Stimulated activated CD4-positive, alpha-beta T cell treated with anti-CD3 and anti-CD28 coated beads, Interleukin-1b, Interleukin-23, amount 100 ng/mL, for 4 hours (primary cell): ENCODE measurements around the gene DOLPP1.
"Not testable (repeated sequence)": the region's sequence is repeated elsewhere in the genome, so short reads cannot be mapped to it uniquely, and the experiment has no call there.

ENCODE experiments used
- DNase-seq, 2 donors: peaks; one replicate each; pipeline ENCODE4 v3.0.0-alpha.2; 2020; ENCODE audit warnings: low read depth in 2 of 2

The DOLPP1 gene

GRCh38 chr9:129111528-129112151 lies 30.7 kb downstream of the DOLPP1 start:
- peak in 1 of 2 donors; percentile 18 for DNase-seq

GRCh38 chr9:129112526-129112925 lies 31.6 kb downstream of the DOLPP1 start:
- not testable (repeated sequence) for DNase-seq

GRCh38 chr9:129113645-129114304 lies 32.9 kb downstream of the DOLPP1 start:
- DNase-seq: no peak

GRCh38 chr9:129118799-129119198 lies 37.9 kb downstream of the DOLPP1 start:
- no peak for DNase-seq

- DNase-seq: no peak
Observed at GRCh38 chr9:129121483-129121882, 40.6 kb downstream of the DOLPP1 start.

GRCh38 chr9:129122133-129122532 lies 41.2 kb downstream of the DOLPP1 start:
- no peak for DNase-seq

GRCh38 chr9:129122976-129123375 lies 42.1 kb downstream of the DOLPP1 start:
- not testable (repeated sequence) for DNase-seq

- no peak for DNase-seq
Observed at GRCh38 chr9:129124506-129125069, 43.7 kb downstream of the DOLPP1 start.

GRCh38 chr9:129125478-129125877 lies 44.6 kb downstream of the DOLPP1 start:
- DNase-seq: no peak

- no peak for DNase-seq
Observed at GRCh38 chr9:129126749-129127618, 46.1 kb downstream of the DOLPP1 start.

- no peak for DNase-seq
Observed at GRCh38 chr9:129128689-129129088, 47.8 kb downstream of the DOLPP1 start.

GRCh38 chr9:129130271-129130670 lies 49.4 kb downstream of the DOLPP1 start:
- DNase-seq: not testable (repeated sequence)

GRCh38 chr9:129130791-129131190 lies 49.9 kb downstream of the DOLPP1 start:
- no peak for DNase-seq

GRCh38 chr9:129131300-129132145 lies 50.6 kb downstream of the DOLPP1 start:
- DNase-seq: peak; percentile 78 to 86

GRCh38 chr9:129133082-129133481 lies 52.2 kb downstream of the DOLPP1 start:
- DNase-seq: no peak

- DNase-seq: no peak
Observed at GRCh38 chr9:129135476-129135875, 54.6 kb downstream of the DOLPP1 start.

GRCh38 chr9:129136446-129137035 lies 55.6 kb downstream of the DOLPP1 start:
- no peak for DNase-seq

- no peak for DNase-seq
Observed at GRCh38 chr9:129137292-129138143, 56.6 kb downstream of the DOLPP1 start.

- DNase-seq: no peak
Observed at GRCh38 chr9:129138144-129138462, 57.2 kb downstream of the DOLPP1 start.
